ENCODE measurements around the gene LRRC23.

LRRC23 gene

DNA sequence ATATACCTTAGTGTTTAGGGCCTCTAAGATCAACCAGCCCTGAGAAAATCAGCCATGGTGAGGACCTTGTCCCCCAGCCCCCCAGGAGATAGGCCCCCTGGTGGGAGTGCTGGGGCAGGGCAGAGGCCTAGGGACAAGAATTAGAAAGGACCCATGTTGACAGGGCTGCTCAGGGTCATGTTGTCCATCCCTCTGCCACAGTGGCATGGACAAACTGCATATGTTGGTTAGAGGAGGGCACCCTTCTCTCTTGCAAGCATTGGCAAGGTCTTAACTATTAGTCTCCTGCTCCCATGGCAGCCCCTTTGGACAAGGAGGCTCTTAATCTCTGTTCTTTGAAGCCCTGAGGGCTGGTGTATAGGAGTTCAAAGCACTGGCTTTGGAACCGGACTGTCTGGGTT is 45.8 kb downstream of the LRRC23 start:
- H3K4me3 Mint-ChIP-seq, result no peak overlapping the region

DNA sequence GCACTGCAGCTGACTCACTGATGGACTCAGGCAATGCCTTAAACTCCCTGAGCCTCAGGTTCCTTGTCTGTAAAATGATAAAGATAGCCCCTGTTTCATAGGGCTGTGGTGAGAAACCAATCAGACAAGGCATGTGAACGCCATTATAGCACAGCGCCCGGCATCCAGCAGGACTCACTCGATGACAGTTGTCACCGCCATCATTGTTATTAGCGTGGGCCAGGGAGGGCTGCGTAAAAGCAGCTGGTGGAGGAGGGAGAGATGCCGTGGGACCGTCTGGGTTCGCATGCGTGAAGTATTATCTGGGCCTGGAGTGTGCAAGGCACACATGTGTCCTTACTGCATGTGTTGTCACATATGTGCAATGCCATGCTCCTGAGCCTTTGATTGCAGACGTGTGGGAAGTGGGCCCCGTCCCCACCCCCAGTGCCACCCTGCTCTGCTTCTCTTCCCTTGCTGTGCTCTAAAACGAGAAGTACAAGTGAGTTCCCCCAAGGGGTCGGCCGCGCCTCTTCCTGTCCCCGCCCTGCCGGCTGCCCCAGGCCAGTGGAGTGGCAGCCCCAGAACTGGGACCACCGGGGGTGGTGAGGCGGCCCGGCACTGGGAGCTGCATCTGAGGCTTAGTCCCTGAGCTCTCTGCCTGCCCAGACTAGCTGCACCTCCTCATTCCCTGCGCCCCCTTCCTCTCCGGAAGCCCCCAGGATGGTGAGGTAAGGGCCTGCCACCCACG is 46.4 kb downstream of the LRRC23 start, which contains the start of gene PTPN6:
Gene PTPN6, plus strand, starts transcription at position 546 of the 730 bp plus-strand sequence. Its CDS starts 157 bp downstream, at position 703.
- H3K27ac Mint-ChIP-seq, result no peak within 1 kb of the TSS
- no peak for TF ChIP-seq CTCF (IDR thresholded peaks at IDR 0.05; ENCODE audit: unreplicated experiment in 3 of 3)
- no peaks in the 10 kb centered on the region for H3K36me3 Mint-ChIP-seq (ENCODE audit: low read depth)
- no peak within 1 kb of the TSS for H3K4me3 Mint-ChIP-seq
- peaks cover 16% of the 10 kb centered on the region for H3K4me1 Mint-ChIP-seq
- no peaks in the 10 kb centered on the region for H3K9me3 Mint-ChIP-seq
- H3K27me3 Mint-ChIP-seq (ENCODE audit: low read depth), result peaks cover 4% of the 10 kb centered on the region

More for the DNA sequence above, 45.8 kb downstream of the LRRC23 start:
- TF ChIP-seq CTCF (IDR thresholded peaks at IDR 0.05; ENCODE audit: unreplicated experiment in 3 of 3), result peak in 1 of 3 experiments; percentile 16
- Mint-ChIP-seq H3K27me3 (ENCODE audit: low read depth) (peaks cover 4% of the 10 kb centered on the region), H3K27ac (no peak overlapping the region), H3K9me3 (no peaks in the 10 kb centered on the region), H3K4me1 (peaks cover 17% of the 10 kb centered on the region), H3K36me3 (ENCODE audit: low read depth) (no peaks in the 10 kb centered on the region)

DNA sequence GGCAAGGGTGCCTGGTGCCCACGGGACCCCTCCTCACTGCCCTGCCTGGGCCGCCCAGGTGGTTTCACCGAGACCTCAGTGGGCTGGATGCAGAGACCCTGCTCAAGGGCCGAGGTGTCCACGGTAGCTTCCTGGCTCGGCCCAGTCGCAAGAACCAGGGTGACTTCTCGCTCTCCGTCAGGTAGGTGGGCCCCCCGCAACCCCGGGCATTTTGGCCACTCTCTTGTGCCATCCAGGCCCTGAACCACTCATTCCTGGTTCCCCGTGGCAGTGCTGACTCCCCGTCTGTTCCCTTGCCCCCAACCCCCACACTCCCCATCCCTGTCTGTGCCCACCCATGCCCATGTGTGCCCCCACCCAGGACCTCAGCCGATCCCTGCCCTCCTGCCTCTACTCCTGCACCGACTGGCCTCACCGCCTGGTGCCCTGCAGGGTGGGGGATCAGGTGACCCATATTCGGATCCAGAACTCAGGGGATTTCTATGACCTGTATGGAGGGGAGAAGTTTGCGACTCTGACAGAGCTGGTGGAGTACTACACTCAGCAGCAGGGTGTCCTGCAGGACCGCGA is 47.0 kb downstream of the LRRC23 start:
- H3K27me3 Mint-ChIP-seq (ENCODE audit: low read depth), result peaks cover 4% of the 10 kb centered on the region
- no peak overlapping the region for H3K27ac Mint-ChIP-seq
- no peaks in the 10 kb centered on the region for H3K9me3 Mint-ChIP-seq
- peaks cover 12% of the 10 kb centered on the region for H3K4me1 Mint-ChIP-seq
- no peak for TF ChIP-seq CTCF (IDR thresholded peaks at IDR 0.05; ENCODE audit: unreplicated experiment in 3 of 3)
- H3K4me3 Mint-ChIP-seq, result no peak overlapping the region
- no peaks in the 10 kb centered on the region for H3K36me3 Mint-ChIP-seq (ENCODE audit: low read depth)

DNA sequence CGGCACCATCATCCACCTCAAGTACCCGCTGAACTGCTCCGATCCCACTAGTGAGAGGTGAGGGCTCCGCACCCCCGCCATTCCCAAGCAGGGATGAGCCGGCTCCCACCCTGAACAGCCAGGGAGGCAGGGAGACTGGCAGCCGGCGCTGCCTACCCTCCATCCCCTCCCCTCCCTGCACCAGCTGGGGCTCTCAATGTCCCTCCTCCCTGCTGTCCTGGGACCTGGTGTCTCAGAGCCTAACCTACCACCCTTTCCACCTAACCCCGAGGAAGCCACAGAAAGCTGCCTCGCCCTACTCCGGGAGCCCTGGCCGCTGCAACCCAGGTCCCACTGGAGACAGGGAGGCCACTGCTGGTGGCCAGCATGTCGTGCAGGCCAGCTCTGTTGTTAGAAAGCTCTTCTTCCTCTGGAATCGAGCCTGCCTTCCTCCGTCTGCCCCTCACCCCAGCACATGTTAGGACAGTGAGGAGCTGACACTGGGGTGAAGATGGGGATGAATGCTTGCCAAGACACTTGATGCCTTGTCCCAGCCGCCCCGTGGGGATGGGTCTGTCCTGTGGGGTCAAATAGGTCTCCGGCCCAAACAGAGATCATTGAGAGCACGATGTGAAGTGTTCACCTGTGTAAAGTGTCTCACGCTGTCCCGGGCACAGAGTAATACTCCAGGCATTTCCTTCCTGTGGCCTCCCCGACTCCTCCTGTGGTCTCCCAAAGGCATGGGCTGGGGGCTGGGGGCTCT is 47.7 kb downstream of the LRRC23 start:
- H3K4me3 Mint-ChIP-seq, result no peak overlapping the region
- TF ChIP-seq CTCF (IDR thresholded peaks at IDR 0.05; ENCODE audit: unreplicated experiment in 3 of 3), result no peak
- H3K4me1 Mint-ChIP-seq, result peaks cover 6% of the 10 kb centered on the region
- peak overlapping the region in 1 of 3 experiments; percentile 18 for H3K27ac Mint-ChIP-seq
- H3K9me3 Mint-ChIP-seq, result no peaks in the 10 kb centered on the region
- H3K36me3 Mint-ChIP-seq (ENCODE audit: low read depth), result no peaks in the 10 kb centered on the region
- peaks cover 4% of the 10 kb centered on the region for H3K27me3 Mint-ChIP-seq (ENCODE audit: low read depth)

GRCh38 chr12:6952863-6953441 is 48.3 kb downstream of the LRRC23 start:
- peak overlapping the region in 1 of 3 experiments; percentile 18 for H3K27ac Mint-ChIP-seq
- no peak overlapping the region for H3K4me3 Mint-ChIP-seq
- no peaks in the 10 kb centered on the region for H3K9me3 Mint-ChIP-seq
- no peak for TF ChIP-seq CTCF (IDR thresholded peaks at IDR 0.05; ENCODE audit: unreplicated experiment in 3 of 3)
- peaks cover 6% of the 10 kb centered on the region for H3K4me1 Mint-ChIP-seq
- peaks cover 4% of the 10 kb centered on the region for H3K27me3 Mint-ChIP-seq (ENCODE audit: low read depth)
- H3K36me3 Mint-ChIP-seq (ENCODE audit: low read depth), result no peaks in the 10 kb centered on the region

Measured in nephron (organoid).